Spleen (tissue), 7 donors: ENCODE measurements around the gene CROCC2.

ENCODE experiments used
- POLR2AphosphoS5 ChIP-seq, 3 donors: sonication (generic); formaldehyde crosslinking; IDR thresholded peaks; one replicate each; pipeline ENCODE4 v1.5.1; 2017; ENCODE audit warnings: antibody characterized with exemption in 3 of 3
- TF ChIP-seq, protein P1 (sequence below), 11 experiments: fragments of 200-600 bp in 7 of 11; fragments of 450-650 bp in 4 of 11; sonication (generic) in 4 of 11; IDR thresholded peaks in 8 of 11; conservative IDR thresholded peaks in 3 of 11; 1 replicate in 7 of 11; 2 replicates in 4 of 11; pipeline versions ENCODE4 v1.4.0 to v1.8.0; 2016 to 2021; ENCODE audit warnings: antibody characterized with exemption in 11 of 11, inconsistent platforms in 4 of 11, mild to moderate bottlenecking in 1 of 11
- donor health status: DM: no; HTN: no; CAD: no; lungs with moderate emphysema.
- donor health status: DM: no; HTN: no; CAD: no.
- donor health status: DM: no; HTN: no; CAD: no.

DNA sequence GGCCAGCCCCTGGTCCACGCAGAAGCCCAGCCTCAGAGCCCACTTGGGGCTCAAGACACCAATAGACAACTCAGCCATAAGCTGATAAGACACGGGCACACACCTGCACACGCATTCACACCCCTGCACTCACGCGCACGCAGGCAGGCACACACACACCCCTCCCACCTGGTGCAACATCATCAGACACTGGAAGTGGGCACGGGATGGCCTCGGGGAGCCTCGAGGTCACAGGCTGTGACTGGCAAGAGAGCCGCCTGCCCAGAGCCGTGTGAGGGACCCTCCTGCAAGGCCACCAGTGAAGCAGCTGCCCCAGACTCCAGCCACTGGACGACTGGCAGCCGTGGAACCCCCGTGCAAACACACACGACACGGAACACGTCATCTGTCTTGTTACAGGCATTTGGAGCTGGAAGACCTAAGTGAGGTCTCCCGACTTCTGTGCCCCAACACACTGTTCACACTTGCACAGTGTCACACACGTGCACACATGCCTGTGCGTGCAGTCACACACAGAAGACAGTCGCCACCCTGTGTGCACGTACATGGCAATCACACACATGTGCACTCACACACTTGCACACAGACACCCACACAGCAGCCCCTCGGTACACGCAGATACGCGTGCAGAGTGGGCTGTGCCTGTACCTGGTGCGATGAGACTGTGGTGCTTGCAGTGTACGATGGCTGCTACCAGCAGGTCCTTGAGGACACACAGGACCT lies 11.1 kb upstream of the CROCC2 start:
- TF ChIP-seq POLR2AphosphoS5 (IDR thresholded peaks at IDR 0.05) = no peak
- TF ChIP-seq, protein P1, sequence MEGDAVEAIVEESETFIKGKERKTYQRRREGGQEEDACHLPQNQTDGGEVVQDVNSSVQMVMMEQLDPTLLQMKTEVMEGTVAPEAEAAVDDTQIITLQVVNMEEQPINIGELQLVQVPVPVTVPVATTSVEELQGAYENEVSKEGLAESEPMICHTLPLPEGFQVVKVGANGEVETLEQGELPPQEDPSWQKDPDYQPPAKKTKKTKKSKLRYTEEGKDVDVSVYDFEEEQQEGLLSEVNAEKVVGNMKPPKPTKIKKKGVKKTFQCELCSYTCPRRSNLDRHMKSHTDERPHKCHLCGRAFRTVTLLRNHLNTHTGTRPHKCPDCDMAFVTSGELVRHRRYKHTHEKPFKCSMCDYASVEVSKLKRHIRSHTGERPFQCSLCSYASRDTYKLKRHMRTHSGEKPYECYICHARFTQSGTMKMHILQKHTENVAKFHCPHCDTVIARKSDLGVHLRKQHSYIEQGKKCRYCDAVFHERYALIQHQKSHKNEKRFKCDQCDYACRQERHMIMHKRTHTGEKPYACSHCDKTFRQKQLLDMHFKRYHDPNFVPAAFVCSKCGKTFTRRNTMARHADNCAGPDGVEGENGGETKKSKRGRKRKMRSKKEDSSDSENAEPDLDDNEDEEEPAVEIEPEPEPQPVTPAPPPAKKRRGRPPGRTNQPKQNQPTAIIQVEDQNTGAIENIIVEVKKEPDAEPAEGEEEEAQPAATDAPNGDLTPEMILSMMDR (IDR thresholded peaks at IDR 0.05 in 8 of 11, conservative IDR thresholded peaks at IDR 0.05 in 3 of 11) = no peak
